MG63 (cell line): Measurements from ENCODE around the gene DNAH17. TPM values are rescaled to one million over a fixed set of nuclear protein-coding genes. Genes with fewer than 3 reads are reported as not detected.

Source experiments
- DNase-seq: peaks from one replicate; pipeline ENCODE4 v3.0.0-alpha.2; 2020
- H3K27me3 ChIP-seq: fragments of 250-450 bp; sonication (Bioruptor Pico); 2 replicates; pipeline ENCODE4 v1.5.1; 2020; ENCODE audit warnings: mild to moderate bottlenecking, moderate library complexity
- H3K36me3 ChIP-seq: fragments of 250-450 bp; sonication (Bioruptor Pico); 2 replicates; pipeline ENCODE4 v1.5.1; 2020; ENCODE audit warnings: mild to moderate bottlenecking, moderate library complexity
- H3K4me3 ChIP-seq: fragments of 250-450 bp; sonication (Bioruptor Pico); 2 replicates; pipeline ENCODE4 v1.5.1; 2020; ENCODE audit warnings: mild to moderate bottlenecking, moderate library complexity
- H3K9me3 ChIP-seq: fragments of 250-450 bp; sonication (Bioruptor Pico); 2 replicates; pipeline ENCODE4 v1.5.1; 2020; ENCODE audit warnings: mild to moderate bottlenecking, moderate library complexity
- total RNA-seq: library from RNA; depleted of rRNA; stranded (reverse); fragments of >200 nt; shearing (Covaris generic); gene quantifications from 2 replicates; pipeline ENCODE4 v1.2.3, GENCODE V29; 2014; ENCODE audit warnings: low replicate concordance

DNAH17 gene
- total RNA-seq, 1 experiment from 2014 or later: not detected

DNA sequence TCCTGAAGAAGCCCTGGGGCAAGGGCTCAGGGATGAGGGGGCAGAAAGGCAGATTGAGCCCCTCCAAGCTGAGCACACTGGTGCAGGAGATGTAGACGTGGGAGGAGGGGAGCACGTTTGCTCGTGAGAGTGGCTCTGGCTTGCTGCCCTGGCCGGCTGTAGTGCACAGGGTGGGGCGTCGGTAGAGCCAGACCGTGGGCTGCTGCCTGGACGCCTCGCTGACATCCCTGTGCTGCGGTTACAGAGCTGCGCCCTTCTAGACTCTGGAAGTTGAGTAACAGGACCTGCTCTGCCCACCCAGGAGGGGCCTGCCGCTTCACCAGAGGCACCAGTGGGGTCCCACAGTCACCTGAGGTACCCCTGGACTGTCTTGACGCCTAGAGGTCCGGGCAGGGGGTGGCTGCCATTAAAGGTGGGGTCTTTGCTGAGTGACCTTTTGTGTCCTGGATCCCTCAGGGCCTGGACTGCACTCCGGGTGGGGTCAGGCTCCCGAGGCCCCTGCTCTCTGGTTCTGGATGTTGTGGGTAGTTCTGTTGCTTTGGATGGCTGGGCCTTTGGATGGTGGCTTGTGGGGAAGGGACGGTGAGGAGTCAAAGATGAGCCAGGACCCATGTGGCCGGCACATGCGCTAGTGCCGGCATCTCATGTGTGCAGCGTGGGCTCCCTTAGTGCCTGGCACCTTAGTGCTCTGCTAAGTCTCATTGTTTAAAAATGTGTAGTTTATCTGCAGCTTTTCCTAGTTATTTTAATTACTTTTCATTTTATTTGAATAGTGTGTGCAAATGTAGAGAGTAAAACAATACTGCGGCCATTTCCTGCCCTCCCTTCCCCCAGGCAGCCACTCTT is 157.0 kb downstream of the DNAH17 start:
- Histone ChIP-seq H3K36me3 (peaks cover 76% of the 10 kb centered on the region), H3K4me3 (no peak overlapping the region), H3K27me3 (no peaks in the 10 kb centered on the region), H3K9me3 (no peaks in the 10 kb centered on the region)
- no peak for DNase-seq

DNA sequence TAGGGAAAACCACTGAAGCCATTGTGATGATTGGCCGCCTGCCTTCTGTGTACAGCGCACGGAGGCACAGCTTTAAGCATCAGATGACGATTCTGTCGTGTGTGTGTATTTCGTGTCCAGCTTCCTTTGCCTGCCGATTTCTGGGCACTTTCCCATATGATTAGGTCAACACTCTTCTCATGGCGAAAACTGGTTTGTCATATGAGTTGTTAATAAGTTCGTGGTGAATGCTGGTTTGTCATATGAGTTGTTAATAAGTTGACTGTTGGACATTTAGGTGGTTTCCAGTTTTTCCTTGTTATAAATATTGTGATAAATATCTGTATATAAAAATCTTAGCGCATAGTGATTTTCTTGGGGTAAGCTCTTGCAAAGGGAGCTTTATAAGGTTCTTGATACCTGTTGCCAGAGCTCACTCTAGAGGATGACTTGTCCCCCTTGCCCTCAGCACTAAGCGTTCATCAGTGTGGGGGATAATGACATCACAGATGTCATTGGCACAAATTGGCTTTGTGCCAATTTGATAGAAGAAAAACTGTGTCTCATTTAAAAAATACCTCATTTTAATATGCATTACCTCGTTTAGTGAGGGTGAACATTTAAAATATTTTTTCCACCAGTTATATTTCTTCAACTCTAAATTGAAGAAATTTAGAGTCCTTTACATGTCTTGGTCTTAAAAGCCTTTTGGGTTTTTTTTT is 158.7 kb downstream of the DNAH17 start:
- no peaks in the 10 kb centered on the region for H3K9me3 ChIP-seq
- DNase-seq: no peak
- no peaks in the 10 kb centered on the region for H3K27me3 ChIP-seq
- H3K4me3 ChIP-seq: no peak overlapping the region
- H3K36me3 ChIP-seq: peaks cover 76% of the 10 kb centered on the region

DNA sequence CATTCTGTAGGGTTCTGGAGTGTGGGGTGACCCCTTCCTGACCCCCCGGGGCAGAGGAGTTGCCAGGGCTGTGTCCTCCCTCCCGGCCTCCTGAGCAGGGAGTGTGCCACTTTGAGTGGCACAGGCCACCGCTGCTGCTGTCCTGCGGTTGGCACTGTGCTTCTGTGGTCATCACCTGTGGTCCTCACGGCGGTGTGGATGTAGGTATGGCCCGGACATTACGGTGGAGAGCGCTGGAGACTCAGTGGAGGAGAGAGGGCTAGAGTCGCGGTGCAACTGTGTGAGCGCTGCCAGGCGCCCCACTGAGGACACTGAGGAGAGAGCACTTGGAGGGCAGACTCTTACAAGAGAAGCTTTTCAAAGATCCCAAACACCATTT is 159.7 kb downstream of the DNAH17 start:
- Histone ChIP-seq H3K36me3 (peaks cover 76% of the 10 kb centered on the region), H3K27me3 (no peaks in the 10 kb centered on the region), H3K4me3 (no peak overlapping the region)

DNA sequence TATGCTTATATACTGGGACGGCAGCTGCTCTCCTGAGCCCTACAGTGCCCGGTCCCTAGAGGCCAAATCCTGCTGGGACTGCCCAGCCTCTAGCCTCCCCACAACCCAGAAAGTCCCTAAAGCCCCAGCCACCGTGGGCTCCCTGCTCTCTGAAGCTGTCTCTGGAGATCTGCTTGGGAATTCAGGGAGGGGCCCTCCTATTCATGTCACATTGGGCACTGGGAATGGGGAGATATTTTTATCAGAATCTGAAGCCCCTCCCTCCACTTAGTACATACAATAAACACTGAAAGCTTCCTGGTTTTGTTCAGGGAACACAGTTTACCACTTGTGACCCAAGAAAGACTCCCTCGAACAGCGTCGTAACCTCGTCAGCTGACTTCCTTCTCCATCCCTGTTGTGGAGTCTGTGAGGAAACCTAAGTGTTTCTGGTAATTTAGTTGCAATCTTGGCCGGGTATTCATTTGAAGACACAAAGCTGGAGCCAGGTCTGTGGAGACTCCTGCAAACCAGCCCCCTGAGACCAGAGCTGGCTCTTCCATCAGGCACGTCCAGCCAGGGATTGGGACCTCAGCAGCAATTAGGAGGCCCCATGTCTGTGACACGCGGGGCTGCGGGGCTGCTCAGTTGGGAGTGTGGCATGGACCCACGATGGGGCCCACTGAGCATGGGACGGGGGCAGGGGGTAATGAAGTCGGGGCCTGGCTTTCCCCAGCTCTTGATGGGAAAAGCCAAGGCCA is 160.2 kb downstream of the DNAH17 start:
- Histone ChIP-seq H3K27me3 (no peaks in the 10 kb centered on the region), H3K9me3 (no peaks in the 10 kb centered on the region), H3K36me3 (peaks cover 78% of the 10 kb centered on the region), H3K4me3 (no peak overlapping the region)
- DNase-seq: no peak

More for the DNA sequence above, 159.7 kb downstream of the DNAH17 start:
- DNase-seq: no peak
- no peaks in the 10 kb centered on the region for H3K9me3 ChIP-seq

DNA sequence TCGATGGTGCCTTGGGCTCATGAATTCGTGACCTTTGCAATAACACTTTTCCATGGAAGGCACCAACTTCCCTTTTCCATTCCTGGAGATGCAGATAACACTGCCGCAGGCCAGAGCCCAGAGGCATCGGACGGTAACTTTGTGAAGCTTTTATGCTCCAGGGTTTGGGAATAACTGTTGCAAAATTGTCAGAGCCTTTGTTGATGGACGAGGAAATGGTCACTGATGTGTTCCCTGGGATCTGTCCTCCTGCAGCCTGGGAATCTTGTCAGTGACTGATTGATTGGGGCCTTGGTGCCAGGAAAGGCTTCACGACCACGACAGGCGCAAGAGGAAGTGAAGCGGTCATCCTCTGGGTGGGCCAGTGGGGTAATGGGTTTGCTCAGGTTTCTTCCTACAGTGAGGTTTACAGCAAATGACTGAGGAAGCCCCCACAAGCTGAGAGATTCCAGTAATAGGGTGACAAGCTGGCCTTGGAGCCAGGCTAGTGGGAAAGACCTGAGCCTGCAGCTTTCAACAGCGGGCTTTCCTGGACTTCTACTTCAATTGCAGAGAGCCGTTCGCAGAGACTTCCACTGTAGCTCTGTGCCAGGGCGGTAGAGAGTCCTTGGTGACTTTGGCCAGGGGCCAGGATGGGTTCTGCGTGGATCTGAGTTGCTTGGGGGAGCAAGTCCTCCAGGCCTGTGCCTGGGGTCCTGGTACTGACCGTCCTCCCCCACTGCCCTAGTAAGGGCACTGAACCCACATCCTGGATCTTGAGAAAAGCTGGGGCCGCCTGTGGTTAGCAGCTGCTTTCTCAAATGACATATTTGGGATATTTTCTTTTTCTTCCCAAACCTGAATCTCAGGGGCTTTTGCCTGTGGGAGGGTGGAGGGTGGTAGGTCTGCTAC is 161.1 kb downstream of the DNAH17 start:
- Histone ChIP-seq H3K36me3 (peaks cover 81% of the 10 kb centered on the region), H3K9me3 (no peaks in the 10 kb centered on the region), H3K27me3 (no peaks in the 10 kb centered on the region), H3K4me3 (no peak overlapping the region)
- DNase-seq: no peak

DNA sequence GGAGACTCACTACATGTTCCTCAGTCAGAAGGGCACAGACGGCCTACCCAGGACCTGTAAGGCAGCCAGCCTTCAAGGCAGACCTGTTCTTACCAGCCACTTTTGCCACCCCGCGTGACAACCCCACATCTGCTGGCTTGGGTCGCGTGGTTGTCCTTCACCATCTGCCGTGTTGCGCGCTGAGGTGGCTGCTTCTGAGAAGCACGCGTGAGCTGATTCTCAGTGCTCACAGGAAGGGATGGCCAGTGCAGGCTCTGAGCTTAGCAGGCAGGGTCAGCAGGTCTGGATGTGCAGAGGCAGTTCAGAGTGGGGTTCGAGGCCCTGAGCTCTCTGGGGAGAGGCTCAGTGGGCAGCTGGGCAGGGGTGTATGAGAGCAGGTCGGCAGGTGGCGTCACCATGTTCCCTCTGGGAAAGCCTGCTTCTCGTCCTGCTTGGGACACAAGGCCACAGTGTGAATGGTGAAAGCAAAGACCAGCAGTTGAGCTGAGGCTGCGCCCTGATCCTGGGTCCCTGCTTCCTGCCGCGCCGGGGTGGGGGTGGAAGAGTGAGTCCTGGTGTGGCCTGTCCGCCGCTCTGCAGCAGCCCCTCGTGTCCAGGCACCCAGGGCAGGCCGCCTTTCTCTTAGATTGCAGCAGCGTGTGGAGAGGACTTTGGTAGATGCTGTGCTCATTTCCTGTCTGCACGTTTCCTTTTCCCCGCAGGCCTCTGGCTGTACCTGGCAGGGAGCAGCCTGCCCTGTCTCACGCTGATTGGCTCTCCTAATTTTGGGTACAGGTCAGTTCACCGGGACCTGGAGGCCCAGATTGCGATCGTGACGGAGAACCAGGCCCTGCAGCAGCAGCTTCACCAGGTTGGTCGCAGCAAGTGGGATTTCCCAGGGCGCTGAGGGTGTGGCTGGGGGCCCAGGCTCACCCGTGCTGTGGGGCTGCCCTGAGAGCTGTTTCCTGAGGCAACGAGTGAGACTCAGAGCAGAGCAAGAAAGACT is 162.7 kb downstream of the DNAH17 start:
- Histone ChIP-seq H3K36me3 (peaks cover 75% of the 10 kb centered on the region), H3K4me3 (no peak overlapping the region), H3K9me3 (no peaks in the 10 kb centered on the region), H3K27me3 (no peaks in the 10 kb centered on the region)
- DNase-seq: no peak

DNA sequence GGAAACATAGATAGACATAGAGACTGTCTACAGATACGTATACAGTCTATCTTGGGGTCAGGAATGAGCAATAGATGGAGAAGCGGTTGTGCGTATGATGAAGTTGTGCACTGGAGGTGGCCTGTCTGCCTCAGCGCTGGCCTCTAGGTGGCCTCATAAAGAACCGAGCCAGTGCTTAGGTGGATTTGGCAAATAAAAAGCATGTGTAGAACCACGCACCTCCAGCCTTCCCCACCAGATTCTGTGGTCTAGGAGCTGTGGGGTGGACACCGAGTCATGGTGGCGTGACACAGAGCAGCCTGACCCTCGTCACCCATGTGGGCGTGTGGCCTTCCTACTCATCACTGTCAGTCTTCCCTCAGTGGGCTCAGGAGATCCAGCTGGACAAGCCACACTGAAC is 164.8 kb downstream of the DNAH17 start:
- Histone ChIP-seq H3K4me3 (no peak overlapping the region), H3K27me3 (no peaks in the 10 kb centered on the region), H3K36me3 (peaks cover 81% of the 10 kb centered on the region), H3K9me3 (no peaks in the 10 kb centered on the region)
- no peak for DNase-seq

DNA sequence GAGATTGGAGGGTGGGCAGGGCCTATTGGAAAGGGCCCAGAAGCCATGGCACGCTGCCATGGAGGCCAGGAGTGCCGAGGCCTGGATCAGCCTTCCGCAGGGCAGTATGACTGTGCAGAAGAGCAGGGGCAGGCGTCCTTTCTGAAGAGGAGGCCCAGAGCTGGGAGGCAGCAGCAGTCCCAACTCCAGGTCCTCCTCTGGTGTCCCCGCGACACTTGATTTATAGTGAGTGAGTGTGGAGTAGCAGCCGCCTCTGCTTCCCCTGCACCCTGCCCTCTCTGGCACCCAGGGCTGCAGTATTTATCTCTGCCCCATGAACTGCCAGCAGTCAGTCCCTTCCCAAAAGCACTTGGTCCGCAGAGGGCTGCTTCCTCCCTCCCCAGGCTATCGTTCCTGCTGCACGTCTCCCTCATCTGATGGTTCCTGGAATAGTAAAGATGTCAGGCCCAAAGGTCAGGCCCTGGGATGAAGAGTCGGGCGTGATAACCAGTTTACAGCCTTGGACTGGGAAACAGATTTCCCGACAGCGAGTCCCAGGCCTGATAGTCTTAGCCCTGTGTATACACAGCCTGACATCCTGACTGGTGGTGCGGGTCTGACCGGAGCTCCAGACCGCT is 165.8 kb downstream of the DNAH17 start:
- Histone ChIP-seq H3K4me3 (no peak overlapping the region), H3K27me3 (no peaks in the 10 kb centered on the region), H3K9me3 (no peaks in the 10 kb centered on the region), H3K36me3 (peaks cover 82% of the 10 kb centered on the region)
- DNase-seq: no peak

DNA sequence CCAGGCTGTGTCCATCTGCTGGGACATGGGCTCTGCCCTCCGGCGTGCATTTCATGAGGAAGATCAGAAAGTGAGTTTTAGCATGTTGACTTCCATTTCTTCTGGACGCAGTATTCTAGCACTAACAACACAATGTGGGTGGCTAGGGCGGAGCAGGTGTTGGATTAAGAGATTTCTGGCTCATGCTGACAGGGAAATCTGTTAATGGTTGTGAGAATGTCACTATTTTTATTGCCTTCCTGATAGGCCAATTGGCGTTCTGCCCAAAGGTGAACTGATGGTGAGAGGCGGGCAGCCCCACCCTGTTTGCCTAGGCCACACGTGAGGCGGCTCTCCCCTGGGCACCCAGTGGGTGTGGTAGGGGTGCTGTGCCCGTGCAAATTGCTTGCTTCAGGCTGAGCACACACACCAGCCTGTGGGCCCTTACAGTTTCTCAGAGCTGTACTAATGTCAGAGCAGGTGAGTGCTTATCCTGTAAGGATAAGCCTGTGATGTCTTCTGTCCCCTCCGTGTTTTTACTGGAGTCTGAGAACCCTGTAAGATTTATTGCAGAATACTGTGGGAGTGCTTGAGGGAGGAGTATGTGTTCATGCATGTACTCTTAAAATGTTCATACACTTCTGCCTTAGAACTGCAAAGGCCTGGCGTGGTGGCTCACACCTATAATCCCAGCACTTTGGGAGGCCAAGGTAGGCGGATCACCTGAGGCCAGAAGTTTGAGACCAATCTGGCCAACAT is 167.8 kb downstream of the DNAH17 start:
- Histone ChIP-seq H3K4me3 (no peak overlapping the region), H3K36me3 (peaks cover 83% of the 10 kb centered on the region)

DNA sequence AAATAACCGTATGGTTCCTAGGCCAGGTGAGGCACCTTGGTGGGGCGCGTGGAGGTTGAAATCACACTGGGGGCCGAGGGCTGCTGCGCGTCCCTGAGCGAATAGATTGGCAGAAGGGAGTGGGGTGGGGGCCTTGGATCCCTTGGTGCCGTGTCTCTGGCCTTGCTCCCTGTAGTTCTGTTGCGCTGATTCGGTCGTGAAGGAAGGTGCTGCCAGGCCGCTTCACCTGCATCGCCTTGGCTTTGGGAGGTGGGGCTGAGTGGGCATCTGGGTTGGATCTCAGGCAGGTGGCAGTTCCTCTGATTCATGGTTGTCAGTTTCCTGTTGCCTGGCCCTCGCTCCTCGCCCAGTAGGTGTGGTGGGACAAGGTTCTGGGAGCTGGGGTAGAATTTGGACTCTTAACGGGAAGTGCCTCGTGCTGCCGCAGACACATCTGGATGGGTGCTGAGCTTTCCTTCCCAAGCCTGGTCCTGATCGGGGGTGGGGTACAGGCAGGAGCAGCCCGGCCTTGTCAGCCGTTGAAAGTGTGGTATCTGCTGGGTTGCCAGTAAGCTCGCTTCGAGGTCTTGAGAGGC is 168.6 kb downstream of the DNAH17 start:
- H3K4me3 ChIP-seq: no peak overlapping the region
- peaks cover 80% of the 10 kb centered on the region for H3K36me3 ChIP-seq
- DNase-seq: no peak
- no peaks in the 10 kb centered on the region for H3K9me3 ChIP-seq
- no peaks in the 10 kb centered on the region for H3K27me3 ChIP-seq

More for the DNA sequence above, 167.8 kb downstream of the DNAH17 start:
- H3K9me3 ChIP-seq: no peaks in the 10 kb centered on the region
- no peaks in the 10 kb centered on the region for H3K27me3 ChIP-seq
- DNase-seq: no peak

DNA sequence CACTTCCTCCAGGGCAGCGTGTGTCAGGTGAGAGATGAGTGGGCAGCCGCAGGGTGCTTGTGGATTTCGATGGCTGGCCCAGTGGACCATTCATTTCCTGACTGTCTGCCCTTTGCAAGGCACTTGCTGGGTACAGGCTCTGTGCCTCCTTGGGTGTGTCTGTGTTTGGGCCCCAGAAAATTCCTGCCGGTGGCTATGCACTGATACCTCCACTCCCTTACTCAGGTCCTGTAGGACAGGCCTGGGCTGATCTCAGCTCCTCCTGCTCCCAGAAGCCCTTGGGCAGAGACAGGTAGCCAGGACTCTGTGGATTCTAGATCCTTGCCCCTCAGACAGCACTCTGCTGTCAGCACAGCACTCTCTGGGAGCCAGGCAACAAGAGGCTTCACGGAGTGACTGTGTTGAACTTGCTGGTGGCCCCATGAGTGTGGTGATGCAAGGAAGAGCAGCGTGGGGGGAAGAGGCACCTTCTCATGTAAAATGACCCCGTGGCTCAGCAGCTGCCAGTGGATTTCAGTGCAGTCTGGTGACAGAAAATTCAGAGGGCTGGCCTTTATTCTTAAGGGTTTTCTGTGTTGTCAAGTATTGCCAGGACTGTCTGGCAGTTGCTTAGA is 169.7 kb downstream of the DNAH17 start:
- H3K27me3 ChIP-seq: no peaks in the 10 kb centered on the region
- H3K4me3 ChIP-seq: no peak overlapping the region
- DNase-seq: no peak
- H3K36me3 ChIP-seq: peaks cover 80% of the 10 kb centered on the region
- no peaks in the 10 kb centered on the region for H3K9me3 ChIP-seq

DNA sequence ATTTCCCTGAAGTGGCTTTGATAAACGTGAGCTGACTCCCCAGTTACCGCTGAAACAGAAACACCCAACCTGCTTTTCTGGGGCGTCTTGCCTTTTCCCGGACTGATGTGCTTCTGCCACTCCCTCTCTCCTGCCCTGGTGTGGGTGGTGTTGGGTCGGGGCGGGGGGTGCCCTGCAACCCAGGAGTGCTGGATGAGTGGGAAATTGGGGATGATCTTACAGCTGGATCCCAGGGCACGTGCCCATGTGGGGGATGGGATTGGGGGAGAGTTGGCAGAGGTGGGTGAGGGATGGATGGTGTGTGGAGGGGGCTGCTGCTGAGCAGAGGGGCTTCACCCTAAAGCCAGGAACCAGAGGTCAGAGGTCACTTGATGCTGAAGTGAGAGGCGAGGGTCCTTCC is 170.3 kb downstream of the DNAH17 start:
- Histone ChIP-seq H3K36me3 (peaks cover 76% of the 10 kb centered on the region), H3K4me3 (no peak overlapping the region), H3K27me3 (no peaks in the 10 kb centered on the region), H3K9me3 (no peaks in the 10 kb centered on the region)
- DNase-seq: no peak

DNA sequence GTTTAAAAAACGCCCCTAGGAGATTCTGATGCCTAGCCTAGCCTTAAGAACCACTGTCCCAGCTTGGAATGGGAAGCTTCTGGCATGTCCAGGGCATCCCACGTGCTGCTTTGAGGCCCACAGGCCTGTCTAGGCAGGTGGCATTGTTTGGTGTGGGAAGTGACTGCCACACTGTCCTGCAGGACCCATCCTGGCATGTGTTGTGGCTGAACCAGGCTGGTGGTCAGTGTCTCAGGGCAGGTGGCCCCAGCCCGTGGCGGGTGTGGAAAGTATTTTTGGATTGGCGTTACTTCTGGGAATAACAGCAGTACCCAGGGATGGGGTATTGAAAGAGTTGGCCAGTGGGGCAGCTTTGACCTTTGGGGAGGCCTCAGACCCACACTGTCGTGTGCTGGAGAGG is 170.8 kb downstream of the DNAH17 start:
- Histone ChIP-seq H3K9me3 (no peaks in the 10 kb centered on the region), H3K36me3 (peaks cover 77% of the 10 kb centered on the region), H3K27me3 (no peaks in the 10 kb centered on the region), H3K4me3 (no peak overlapping the region)
- no peak for DNase-seq

DNA sequence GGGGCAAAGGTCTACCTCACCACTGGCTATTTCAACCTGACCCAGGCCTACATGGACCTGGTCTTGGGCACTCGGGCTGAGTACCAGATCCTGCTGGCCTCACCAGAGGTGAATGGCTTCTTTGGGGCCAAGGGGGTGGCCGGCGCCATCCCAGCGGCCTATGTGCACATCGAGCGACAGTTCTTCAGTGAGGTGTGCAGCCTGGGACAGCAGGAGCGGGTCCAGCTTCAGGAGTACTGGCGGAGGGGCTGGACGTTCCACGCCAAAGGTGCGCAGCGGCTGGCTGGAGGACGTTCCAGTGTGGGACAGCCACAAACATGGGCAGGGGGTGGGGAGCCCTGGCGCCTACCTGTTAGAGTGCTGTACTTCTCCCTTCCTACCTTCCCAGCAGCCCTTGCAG is 173.4 kb downstream of the DNAH17 start:
- peaks cover 86% of the 10 kb centered on the region for H3K36me3 ChIP-seq
- H3K4me3 ChIP-seq: no peak overlapping the region
- H3K9me3 ChIP-seq: no peaks in the 10 kb centered on the region
- DNase-seq: no peak
- no peaks in the 10 kb centered on the region for H3K27me3 ChIP-seq
